Subcutaneous abdominal adipose tissue (tissue), 5 donors: ENCODE measurements around the gene MAVS.
"Not testable (repeated sequence)": the region's sequence is repeated elsewhere in the genome, so short reads cannot be mapped to it uniquely, and the experiment has no call there.

Experiments
- H3K27ac ChIP-seq: one replicate; pipeline ENCODE4 v1.7.0; 2013; ENCODE audit warnings: low read depth, mild to moderate bottlenecking, inconsistent platforms, low read length, moderate library complexity
- H3K27me3 ChIP-seq, 5 donors: one replicate each; pipeline ENCODE4 v1.7.0; 2013; ENCODE audit warnings: low read length in 5 of 5, inconsistent platforms in 1 of 5; ENCODE audit not compliant: control insufficient read depth in 5 of 5, insufficient read depth in 4 of 5
- H3K36me3 ChIP-seq, 5 donors: one replicate each; pipeline ENCODE4 v1.7.0; 2013; ENCODE audit warnings: low read length in 5 of 5; ENCODE audit not compliant: control insufficient read depth in 5 of 5, insufficient read depth in 5 of 5
- H3K4me1 ChIP-seq, 5 donors: one replicate each; pipeline ENCODE4 v1.7.0; 2013; ENCODE audit warnings: low read length in 5 of 5, mild to moderate bottlenecking in 3 of 5, moderate library complexity in 1 of 5; ENCODE audit not compliant: control insufficient read depth in 5 of 5, insufficient read depth in 5 of 5
- H3K4me3 ChIP-seq, 5 donors: one replicate each; pipeline ENCODE4 v1.7.0; 2013; ENCODE audit warnings: low read length in 5 of 5, low read depth in 1 of 5
- H3K9ac ChIP-seq, 5 donors: one replicate each; pipeline ENCODE4 v1.7.0; 2013; ENCODE audit warnings: low read length in 5 of 5, mild to moderate bottlenecking in 4 of 5, moderate library complexity in 3 of 5
- H3K9me3 ChIP-seq, 5 donors: one replicate each; pipeline ENCODE4 v1.7.0; 2013; ENCODE audit warnings: low read length in 5 of 5; ENCODE audit not compliant: control insufficient read depth in 5 of 5
- donor health status: healthy.
- donor health status: healthy.
- donor health status: healthy.
- donor health status: healthy.
- donor health status: healthy.

MAVS gene

GRCh38 chr20:3875378-3875974 is 28.8 kb downstream of the MAVS start:
- Histone ChIP-seq H3K27me3 (no peaks in the 10 kb centered on the region), H3K4me3 (no peak overlapping the region), H3K9ac (no peak overlapping the region), H3K9me3 (no peaks in the 10 kb centered on the region), H3K27ac (no peak overlapping the region), H3K36me3 (peaks cover 4 to 41% (median 18%) of the 10 kb centered on the region in 5 donors), H3K4me1 (peaks cover 0 to 17% (median 3%) of the 10 kb centered on the region in 5 donors)

GRCh38 chr20:3876000-3876399 is 29.4 kb downstream of the MAVS start:
- Histone ChIP-seq H3K27ac (no peak overlapping the region), H3K27me3 (no peaks in the 10 kb centered on the region), H3K4me1 (peaks cover 0 to 16% (median 3%) of the 10 kb centered on the region in 5 donors), H3K9me3 (no peaks in the 10 kb centered on the region), H3K4me3 (no peak overlapping the region), H3K9ac (no peak overlapping the region), H3K36me3 (peaks cover 4 to 40% (median 18%) of the 10 kb centered on the region in 5 donors)

GRCh38 chr20:3876676-3877075 is 30.0 kb downstream of the MAVS start:
- Histone ChIP-seq H3K27ac (no peak overlapping the region), H3K27me3 (no peaks in the 10 kb centered on the region), H3K4me3 (no peak overlapping the region), H3K9me3 (no peaks in the 10 kb centered on the region), H3K9ac (no peak overlapping the region), H3K4me1 (peaks cover 0 to 12% (median 3%) of the 10 kb centered on the region in 5 donors), H3K36me3 (peaks cover 4 to 34% (median 12%) of the 10 kb centered on the region in 5 donors)

GRCh38 chr20:3878921-3879274 is 32.3 kb downstream of the MAVS start:
- H3K27me3 ChIP-seq, H3K9me3 ChIP-seq: not testable (repeated sequence)

GRCh38 chr20:3885715-3886114 is 39.1 kb downstream of the MAVS start:
- Histone ChIP-seq H3K4me1 (peaks cover 2 to 25% (median 21%) of the 10 kb centered on the region in 5 donors), H3K4me3 (no peak overlapping the region), H3K27ac (no peak overlapping the region), H3K9ac (no peak overlapping the region), H3K9me3 (no peaks in the 10 kb centered on the region), H3K27me3 (no peaks in the 10 kb centered on the region), H3K36me3 (no peaks in the 10 kb centered on the region)

More at GRCh38 chr20:3878921-3879274, 32.3 kb downstream of the MAVS start:
- Histone ChIP-seq H3K4me1 (peaks cover 0 to 11% (median 3%) of the 10 kb centered on the region in 5 donors), H3K36me3 (peaks cover 2 to 12% (median 4%) of the 10 kb centered on the region in 5 donors)
- H3K4me3 ChIP-seq, H3K9ac ChIP-seq, H3K27ac ChIP-seq: not testable (repeated sequence)

- Histone ChIP-seq H3K36me3 (no peaks in the 10 kb centered on the region), H3K9me3 (no peaks in the 10 kb centered on the region), H3K27ac (peak overlapping the region; percentile 95), H3K4me1 (peaks cover 5 to 47% (median 44%) of the 10 kb centered on the region in 5 donors), H3K4me3 (peak overlapping the region; percentile 84 to 92 (median 90)), H3K27me3 (no peaks in the 10 kb centered on the region), H3K9ac (peak overlapping the region in 4 of 5 donors; percentile 65 to 82 (median 74))
These were observed 41.4 kb downstream of the MAVS start for GRCh38 chr20:3887876-3888620.

- H3K9me3 ChIP-seq, result no peaks in the 10 kb centered on the region
- H3K4me1 ChIP-seq, result peaks cover 7 to 54% (median 52%) of the 10 kb centered on the region in 5 donors
- H3K4me3 ChIP-seq, result peak within 1 kb of the TSS; percentile 86 to 92 (median 90)
- no peaks in the 10 kb centered on the region for H3K36me3 ChIP-seq
- peak within 1 kb of the TSS; percentile 85 to 96 (median 91) for H3K9ac ChIP-seq
- peak within 1 kb of the TSS; percentile 95 for H3K27ac ChIP-seq
- no peaks in the 10 kb centered on the region for H3K27me3 ChIP-seq
These were observed 42.2 kb downstream of the MAVS start, which contains the start of gene PANK2 for GRCh38 chr20:3888622-3889488. PANK2 (plus strand) TSS chr20:3889387.

GRCh38 chr20:3889489-3890397 is 43.1 kb downstream of the MAVS start:
- Histone ChIP-seq H3K4me1 (peaks cover 7 to 62% (median 57%) of the 10 kb centered on the region in 5 donors), H3K9ac (peak overlapping the region; percentile 85 to 96 (median 91))

GRCh38 chr20:3890398-3890751 is 43.7 kb downstream of the MAVS start:
- no peaks in the 10 kb centered on the region for H3K27me3 ChIP-seq
- H3K9me3 ChIP-seq, result no peaks in the 10 kb centered on the region
- peak overlapping the region; percentile 95 for H3K27ac ChIP-seq
- peak overlapping the region; percentile 85 to 96 (median 91) for H3K9ac ChIP-seq
- no peaks in the 10 kb centered on the region for H3K36me3 ChIP-seq
- H3K4me1 ChIP-seq, result peaks cover 7 to 66% (median 61%) of the 10 kb centered on the region in 5 donors
- peak overlapping the region; percentile 86 to 92 (median 90) for H3K4me3 ChIP-seq

More at GRCh38 chr20:3889489-3890397, 43.1 kb downstream of the MAVS start:
- H3K36me3 ChIP-seq, result no peaks in the 10 kb centered on the region
- peak overlapping the region; percentile 95 for H3K27ac ChIP-seq
- no peaks in the 10 kb centered on the region for H3K9me3 ChIP-seq
- H3K27me3 ChIP-seq, result no peaks in the 10 kb centered on the region
- peak overlapping the region; percentile 86 to 92 (median 90) for H3K4me3 ChIP-seq
